NAMALWA (cell line): ENCODE measurements around the gene CTU1.

ENCODE experiments used
- DNase-seq: peaks from one replicate; pipeline ENCODE4 v3.0.0-alpha.2; 2015; ENCODE audit warnings: low spot score

CTU1 gene

DNA sequence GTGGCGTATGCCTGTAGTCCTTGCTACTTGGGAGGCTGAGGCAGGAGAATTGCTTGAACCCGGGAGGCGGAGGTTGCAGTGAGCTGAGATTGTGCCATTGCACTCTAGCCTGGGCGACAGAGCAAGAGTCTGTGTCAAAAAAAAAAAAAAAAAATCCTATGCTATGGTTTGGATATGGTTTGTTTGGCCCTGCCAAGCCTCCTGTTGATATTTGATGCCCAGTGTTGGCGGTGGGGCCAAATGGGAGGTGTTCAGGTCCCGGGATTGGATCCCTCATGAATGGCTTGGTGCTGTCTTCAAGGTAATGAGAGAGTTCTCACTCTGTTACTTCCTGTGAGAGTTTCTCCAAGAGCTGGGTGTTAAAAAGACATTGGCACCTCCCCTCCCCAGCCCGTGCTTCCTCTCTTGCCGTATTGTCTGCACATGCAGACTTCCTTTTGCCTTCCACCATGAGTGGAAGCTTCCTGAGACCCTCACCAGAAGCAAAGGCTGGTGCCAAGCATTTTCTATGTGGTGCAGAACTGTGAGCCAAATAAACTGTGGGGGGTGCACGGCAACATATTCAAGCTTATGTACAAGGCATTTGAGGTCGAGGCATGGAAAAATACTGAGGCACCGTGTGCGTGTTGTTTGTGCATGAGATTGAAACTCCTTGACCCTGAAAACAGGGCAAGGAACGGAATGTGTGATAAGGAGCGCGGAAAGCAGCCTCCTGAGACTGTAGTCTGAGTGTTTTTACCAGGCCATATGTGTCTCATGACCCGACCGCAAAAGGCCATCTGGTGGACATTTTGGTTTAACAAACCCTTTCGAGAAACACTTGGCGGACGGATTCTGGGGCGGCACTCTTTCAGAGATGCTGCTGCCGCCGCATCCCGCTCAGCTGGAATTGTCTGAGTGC lies 23.8 kb upstream of the CTU1 start:
- DNase-seq: no peak

DNA sequence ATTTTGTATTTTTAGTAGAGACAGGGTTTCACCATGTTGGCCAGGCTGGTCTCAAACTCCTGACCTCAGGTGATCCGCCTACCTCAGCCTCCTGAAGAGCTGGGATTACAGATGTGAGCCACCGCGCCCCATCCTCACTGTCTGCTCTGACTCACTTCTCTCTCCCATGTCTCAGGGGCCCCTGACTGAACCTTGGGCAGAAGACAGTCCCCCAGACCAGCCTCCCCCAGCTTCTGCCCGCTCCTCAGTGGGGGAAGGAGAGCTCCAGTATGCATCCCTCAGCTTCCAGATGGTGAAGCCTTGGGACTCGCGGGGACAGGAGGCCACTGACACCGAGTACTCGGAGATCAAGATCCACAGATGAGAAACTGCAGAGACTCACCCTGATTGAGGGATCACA lies 21.5 kb upstream of the CTU1 start:
- DNase-seq: no peak

DNA sequence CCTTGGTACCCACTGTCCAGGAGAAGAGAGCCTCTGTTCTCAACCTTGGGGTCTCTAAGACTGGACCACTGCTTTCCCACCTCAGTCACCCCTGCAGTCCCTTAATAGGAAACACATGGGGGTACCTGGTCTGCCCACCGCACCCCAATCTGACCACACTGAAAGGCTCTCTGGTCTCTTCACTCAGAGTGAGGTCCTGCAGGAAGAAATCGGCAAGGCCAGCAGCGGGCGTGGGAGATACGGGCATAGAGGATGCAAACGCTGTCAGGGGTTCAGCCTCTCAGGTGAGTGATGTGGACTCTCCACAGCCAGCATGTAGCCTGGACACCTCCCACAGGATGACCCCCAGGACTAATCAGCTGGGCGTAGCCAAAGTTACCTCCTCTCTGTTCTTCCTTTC lies 20.0 kb upstream of the CTU1 start:
- no peak for DNase-seq

DNA sequence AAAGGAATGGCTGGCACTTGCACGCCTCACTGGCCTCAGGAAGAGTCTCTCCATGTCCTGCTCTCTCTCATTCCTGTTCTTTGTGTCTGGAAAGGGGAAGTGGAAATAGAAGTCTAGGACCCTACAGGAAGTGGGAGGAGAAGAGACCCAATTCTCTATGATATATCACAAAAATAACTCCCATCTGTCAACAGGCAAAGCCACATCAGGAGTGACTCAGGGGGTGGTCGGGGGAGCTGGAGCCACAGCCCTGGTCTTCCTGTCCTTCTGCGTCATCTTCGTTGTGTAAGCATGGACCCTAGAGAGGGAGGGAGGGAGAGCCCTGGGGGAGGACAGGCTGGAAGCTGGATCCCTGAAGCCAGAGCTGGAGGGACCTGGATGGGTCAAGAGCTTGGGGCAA lies 19.5 kb upstream of the CTU1 start:
- no peak for DNase-seq

DNA sequence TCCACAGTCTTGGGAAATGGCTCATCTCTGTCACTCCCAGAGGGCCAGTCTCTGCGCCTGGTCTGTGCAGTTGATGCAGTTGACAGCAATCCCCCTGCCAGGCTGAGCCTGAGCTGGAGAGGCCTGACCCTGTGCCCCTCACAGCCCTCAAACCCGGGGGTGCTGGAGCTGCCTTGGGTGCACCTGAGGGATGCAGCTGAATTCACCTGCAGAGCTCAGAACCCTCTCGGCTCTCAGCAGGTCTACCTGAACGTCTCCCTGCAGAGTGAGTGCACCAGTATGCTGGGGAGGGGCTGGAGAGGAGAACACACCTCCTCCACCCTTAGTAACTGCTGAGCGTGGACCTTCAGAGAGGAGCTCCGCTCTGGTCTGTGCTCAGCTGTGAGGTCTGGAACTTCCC lies 18.8 kb upstream of the CTU1 start:
- no peak for DNase-seq

DNA sequence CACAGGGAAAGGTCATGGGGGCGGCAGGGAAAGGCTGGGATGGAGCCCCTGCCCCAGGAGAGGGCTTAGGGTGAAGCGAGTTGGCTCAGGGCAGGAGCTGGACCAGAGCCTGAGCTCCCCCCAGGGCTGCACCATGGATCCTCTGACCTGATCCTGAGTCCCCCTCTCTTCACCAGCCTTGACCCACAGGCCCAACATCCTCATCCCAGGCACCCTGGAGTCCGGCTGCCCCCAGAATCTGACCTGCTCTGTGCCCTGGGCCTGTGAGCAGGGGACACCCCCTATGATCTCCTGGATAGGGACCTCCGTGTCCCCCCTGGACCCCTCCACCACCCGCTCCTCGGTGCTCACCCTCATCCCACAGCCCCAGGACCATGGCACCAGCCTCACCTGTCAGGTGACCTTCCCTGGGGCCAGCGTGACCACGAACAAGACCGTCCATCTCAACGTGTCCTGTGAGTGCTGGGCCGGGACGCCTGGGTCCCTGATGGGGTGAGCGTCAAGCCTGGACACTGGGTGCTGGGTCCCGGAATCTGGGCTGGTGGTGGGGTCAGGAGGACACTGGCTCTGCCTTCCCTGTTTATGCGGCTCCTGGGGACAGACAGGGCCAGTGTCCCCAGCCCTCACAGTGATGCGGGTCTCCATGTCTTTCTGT lies 17.3 kb upstream of the CTU1 start:
- DNase-seq: no peak

DNA sequence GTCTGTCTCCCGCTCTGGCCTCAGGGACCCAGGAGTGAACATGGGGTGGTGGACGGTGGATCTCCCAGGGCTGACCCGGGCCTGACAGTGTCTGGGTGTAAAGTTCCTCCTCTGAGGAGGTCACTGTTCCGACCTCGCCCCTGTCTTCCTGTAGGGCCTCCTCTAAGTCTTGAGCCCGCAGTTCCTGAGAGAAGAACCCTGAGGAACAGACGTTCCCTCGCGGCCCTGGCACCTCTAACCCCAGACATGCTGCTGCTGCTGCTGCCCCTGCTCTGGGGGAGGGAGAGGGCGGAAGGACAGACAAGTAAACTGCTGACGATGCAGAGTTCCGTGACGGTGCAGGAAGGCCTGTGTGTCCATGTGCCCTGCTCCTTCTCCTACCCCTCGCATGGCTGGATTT lies 16.5 kb upstream of the CTU1 start, which contains the start of gene SIGLEC9:
TSS of gene SIGLEC9 (plus strand) at position 178 of the 400 bp plus-strand sequence. CDS start at position 247, 69 bp downstream.
- no peak for DNase-seq

DNA sequence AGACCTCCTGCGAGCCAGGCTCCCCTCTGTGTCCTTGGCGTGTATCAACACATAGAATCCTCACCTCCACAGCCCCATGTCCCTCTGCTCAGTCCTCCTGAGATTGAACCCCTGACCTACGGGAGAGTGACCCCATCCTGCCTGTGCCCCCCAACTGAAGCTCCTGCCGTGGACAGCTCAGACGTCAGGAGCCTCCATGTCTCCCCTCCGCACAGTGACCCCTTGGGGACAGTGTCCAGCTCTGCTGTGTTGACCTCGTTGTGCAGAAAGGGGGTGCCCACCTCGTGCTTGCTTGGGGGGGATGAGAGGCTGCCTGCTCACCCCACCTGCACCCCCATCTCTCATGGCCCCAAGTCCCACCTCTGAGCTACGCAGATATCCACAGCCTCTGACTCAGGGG lies 16.0 kb upstream of the CTU1 start:
- no peak for DNase-seq

DNA sequence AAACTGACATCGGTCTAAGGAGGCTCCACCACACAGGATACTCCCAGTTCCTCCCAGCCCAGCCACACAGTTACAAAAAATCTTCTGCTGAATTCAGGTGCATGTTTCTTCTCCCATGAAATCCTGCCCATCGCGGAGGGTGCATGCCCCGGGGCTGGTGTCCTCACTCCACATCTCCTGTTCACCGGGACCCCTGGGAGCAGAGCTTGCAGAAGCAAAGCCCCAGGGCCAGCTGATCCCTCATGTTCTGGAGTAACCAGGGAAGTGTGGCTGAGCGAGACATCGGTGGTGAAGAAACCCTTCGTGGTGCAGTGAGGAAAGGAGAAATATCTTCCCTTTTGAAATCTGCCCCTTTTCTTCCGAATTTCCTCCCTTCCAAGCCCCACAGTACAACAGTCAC lies 15.6 kb upstream of the CTU1 start:
- no peak for DNase-seq

DNA sequence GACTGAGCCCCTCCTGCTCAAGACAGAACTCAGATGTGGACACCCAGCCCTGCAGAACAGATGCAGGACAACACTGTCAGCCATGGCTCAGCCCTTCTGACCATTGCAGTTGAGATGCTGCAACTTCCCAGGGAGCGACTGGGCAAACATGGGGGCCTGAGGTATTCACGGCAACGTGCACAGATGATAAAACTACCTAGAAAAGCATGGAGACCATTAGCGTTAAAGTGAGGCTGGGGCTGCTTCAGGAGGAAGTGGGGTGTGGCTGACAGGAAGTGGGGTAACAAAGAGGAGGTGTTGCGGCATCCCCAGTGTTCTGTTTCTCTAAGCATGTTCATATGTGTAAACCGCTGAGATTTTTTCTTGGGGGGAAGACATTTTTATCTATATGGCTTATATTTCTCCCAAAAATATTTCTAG lies 15.2 kb upstream of the CTU1 start:
- DNase-seq: no peak

DNA sequence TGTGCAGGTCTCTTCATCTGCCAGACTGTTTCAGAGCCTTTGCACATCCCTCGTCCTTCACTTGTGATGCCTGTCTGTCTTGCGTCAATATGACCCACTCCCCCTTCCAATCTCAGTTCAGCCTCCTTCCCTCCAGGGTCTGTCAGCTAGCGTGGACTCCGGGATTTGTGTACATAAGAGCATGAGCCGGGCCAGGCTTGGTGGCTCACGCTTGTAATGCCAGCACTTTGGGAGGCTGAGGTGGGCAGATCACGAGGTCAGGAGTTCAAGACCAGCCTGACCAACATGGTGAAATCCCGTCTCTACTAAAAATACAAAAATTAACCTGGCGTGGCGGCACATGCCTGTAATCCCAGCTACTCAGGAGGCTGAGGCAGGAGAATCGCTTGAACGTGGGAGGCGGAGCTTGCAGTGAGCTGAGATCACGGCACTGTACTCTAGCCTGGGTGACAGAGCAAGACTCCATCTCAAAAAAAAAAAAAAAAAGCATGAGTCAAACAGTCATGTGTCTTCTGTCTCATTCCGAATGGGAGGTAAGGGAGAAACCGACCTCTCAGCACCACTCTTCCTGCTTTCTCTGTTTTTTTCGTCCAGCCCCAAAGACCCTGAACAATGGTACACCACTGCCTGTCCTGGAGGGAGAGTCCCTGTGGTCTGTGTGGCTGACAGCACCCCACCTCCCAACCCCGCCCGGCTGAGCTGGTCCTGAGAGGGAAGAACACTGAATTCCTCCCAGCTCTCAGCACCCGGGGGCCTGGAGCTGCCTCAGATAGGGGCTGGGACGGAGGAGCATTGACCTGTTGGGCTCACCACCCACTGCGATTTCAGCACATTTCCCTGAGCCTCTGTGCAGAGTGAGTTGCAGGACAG lies 14.1 kb upstream of the CTU1 start:
- DNase-seq: no peak

DNA sequence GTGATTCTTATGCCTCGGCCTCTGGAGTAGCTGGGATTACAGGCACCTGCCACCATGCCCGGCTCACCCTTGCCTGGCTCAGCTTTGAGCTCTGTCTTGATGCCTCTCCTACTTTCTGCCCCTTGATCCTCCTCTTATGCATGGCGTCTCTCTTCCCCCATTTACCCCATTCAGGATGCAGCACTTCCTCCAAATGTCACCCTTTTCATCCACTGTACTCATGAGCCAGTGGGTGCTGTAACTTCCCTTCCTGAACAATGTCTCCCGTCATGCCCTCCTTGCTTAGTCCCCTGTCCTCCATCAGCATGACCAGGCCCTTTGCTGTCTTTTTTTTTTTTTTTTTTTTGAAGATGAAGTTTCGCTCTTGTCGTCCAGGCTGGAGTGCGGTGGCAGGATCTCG lies 13.0 kb upstream of the CTU1 start:
- no peak for DNase-seq

DNA sequence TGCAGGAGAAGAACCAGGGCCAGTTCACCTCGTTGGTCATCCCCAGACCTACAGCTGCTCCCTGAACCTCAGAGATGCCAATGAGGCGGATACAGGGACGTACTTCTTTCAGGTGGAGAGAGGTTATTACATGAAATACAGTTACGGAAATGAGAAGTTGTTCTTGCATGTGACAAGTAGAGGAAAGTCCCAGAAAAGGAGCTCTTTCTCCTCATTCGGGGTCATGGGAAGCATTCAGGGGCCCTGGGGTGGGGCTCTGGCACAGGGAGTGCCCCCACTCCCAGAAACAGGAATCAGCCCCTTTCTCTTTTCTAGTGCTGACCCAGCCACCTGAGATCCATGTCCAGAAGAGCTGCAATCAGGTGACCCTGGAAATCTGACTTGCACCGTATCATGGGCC lies 12.0 kb upstream of the CTU1 start:
- DNase-seq: no peak

DNA sequence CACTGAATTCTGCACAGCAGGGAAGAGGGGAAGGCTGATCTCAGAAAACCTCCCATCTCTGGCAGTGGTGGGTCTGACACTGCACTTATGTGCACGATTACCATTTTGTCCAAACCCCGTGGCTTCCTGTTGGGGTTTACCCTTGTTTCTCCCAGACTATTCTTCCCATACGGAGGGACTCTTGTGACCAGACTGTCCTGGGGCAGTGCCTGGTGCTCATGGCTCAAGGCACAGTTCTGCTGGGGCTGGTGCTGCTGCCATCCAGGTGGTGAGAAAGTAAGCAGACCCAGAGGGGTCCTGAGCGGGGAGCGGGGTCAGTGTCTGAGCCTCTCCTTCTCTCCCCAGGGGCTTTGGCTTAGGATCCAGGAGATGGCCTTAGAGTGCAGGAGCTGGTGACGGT lies 11.4 kb upstream of the CTU1 start:
- no peak for DNase-seq

DNA sequence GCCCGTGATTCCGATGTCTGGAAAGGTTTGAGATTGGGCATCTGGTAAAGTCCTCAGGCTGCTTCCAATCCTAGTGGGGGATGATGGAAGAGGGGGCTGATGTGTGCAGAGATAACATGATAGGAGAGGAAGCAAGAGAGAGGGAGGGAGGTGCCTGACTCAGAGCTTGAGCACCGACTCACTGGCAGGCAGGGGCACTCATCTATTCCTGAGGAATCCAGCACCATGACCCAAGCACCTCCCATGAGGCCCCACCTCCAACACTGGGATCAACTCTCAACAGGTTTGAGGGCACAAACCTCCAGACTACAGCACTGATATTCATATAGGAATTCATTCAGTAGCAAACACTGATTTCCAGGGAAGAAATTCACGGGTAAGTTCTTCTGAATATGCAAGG lies 10.9 kb upstream of the CTU1 start:
- no peak for DNase-seq

DNA sequence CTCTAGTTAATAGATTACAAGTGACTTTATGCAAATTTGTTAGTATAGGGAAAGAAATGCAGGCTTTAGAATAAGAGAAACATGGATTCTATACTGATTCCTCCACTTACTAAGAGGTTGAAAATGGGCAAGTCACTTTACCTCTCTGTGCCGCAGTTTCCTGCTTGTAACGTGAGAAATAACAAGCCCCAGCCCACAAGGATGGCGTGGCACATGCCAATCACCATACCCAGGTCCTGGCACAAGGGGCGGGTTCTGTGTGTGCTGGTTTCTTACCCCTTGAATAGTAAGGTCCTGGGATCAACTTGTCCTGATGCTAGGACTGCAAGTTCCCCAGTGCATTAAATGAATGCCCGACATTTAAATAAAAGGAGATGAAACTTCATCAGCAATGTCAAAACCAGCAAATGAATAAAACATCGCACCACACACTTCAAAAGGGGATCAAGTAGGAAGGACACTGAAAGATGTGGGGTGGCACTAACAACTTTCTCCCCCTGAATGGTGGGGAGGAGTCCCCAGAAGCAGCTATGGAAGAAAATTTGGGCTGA lies 8.6 kb upstream of the CTU1 start:
- DNase-seq: no peak

DNA sequence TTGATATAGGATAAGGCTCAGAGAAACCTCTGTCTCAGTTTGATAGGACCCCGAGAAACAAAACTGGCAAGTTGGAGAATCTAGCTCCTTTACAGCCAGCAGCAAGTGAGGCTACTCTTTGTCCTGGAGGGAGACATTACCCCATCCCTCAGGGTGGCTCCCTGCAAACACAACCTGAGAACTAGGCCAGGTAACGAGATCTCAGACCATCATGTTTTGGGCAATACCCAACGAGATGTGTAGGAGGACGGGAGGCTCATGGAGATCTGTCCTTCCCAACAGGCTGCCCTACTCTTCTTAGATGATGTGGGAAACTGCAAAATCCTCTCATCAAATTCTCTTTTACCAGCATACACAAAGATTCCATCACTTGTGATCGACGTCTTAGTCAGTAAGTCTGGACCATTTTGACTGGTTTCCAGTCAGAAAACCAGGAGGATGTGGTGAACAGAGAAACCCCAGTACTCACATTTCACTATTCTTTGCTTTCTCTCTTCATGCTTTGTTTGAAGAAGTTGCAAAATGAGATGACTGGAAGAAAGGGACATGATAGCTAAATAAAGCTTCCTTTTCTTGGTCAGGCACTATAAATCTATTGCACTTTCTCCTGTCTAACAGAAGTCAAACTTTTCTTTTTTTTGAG lies 6.0 kb upstream of the CTU1 start:
- no peak for DNase-seq

DNA sequence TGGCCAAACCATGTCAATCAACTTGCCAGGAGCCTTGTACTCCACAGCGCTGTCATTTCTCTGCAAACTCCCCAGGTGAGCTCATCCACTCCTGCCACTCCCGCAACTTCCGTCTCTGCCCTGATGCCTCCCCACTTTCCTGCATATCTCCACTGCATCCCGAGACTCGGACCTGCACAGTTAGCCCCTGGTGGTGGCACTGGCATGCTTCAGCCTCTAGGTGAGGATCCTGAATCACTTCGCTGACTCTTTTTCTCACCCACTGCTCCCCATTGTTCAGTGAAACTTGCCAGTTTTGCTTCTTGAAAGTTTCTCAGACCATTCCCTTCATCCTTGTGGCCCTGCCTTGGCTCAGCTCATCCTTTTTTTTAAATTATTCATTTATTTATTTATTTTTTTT lies 3.4 kb upstream of the CTU1 start:
- peak; percentile 25 for DNase-seq

DNA sequence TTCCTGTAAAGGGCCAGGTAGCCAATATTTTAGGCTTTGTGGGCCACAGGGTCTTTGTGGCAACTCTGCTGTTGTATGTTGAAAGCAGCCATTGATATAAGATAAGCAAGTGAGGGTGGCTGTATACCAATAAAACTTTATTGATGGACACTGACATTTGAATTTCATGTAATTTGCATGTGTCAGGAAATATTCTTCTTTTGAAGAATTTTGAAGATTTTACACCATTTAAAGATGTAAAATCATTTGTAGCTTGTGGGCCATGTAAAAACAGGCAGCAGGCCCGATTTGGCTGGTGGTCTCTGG lies 2.4 kb upstream of the CTU1 start:
- no peak for DNase-seq

DNA sequence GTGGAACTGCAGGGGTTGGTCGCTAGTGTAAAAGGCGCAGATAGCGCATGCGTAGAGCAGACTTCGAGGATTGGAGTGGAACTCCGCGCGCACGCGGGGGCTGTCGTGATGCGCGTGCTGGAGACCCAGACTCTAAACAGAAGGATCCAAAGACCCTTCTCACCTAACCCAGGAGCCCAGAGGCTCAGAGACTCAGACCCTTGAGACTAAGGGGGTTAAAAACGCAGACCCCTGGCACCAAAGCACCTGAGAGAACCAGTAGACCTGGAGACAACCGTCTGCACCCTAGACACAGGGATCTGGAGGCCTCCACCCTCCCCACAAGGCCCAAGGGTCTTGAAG lies 567 bp upstream of the CTU1 start:
- no peak for DNase-seq

DNA sequence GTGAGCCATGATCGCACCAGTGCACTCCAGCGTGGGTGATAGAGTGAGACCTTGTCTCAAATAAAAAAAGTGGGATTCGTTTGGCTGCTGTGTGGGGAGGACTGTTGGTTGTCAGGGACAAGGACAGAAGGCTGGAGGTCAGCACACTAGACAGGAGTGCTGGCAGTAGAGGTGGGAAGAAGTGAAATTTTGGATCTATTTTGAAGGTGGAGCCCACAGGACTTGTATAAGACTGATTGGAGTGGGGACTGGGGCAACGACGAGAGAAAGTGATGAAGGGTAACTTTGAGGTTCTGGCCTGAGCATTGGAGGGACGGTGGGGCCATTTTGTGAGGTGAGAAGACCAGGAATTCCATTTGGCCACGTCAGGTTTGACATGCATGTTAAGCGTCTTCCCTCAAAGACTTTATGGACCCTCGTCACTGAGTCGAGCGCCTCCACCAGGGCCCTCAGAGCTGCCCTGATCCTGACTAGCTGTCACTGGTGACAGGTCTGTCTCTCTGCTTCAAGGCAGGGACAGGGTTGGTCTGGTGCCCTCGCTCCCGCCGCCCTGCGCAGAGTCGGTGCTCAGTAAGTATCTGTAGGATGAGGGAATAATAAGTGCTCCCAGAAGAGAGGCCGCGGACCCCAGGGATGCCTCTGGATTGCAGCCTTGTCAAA lies 673 bp downstream of the CTU1 start:
- DNase-seq: peak; percentile 57

DNA sequence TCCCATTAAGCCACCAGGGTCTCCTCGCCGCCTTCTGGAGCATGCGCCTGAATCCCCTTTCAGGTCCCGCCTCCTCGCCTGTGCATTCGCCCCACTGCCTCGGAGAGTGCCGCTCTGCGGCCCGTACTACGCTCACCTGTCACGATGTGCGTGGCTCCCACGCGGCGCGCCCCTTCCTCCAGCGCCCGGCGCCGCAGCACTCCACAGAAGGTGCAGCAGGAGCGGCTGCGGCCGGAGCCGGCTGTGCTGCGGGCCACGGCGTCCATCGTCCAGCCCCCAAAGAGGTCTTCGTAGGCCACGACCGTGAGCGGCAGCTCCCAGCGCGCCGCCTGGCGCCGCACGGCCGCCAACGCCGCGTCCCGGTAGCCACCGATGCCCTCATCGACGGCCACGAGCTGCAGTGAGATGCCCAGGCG lies 4.3 kb downstream of the CTU1 start:
- DNase-seq: no peak
